ENCODE results near the gene ST3GAL5.
"Not testable (repeated sequence)": the region's sequence is repeated elsewhere in the genome, so short reads cannot be mapped to it uniquely, and the experiment has no call there.

Gene ST3GAL5

DNA sequence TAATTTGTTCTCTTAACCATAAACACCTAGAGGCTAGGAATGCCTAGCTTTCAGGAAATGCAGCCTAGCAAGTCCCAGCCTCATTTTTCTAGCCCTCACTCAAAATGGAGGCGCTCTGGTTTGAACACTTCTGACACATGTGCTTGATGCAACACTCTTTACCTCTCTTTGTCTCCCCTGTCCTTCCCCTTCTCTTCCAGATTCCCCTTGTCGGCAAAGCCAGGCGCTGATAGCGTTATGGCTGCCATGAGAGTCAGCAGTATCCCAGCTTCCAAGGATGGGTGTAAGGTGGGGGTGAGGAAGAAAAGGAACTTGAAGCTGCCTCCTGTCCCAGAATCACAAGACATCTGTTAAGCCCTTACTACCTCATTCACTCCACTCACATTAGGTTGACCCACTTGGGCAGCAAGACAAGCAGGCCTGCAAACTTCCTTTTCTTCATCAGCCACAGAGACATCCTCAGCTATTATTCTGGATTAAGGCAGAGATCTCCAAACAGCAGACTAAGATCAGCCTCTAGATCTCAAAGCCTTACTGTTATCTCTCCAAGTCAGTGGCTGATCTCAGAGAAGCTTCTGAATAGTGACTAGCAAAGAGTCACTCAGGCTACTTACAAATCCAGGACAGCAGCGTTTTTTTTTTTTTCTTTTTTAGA, 1.9 kb upstream of the ST3GAL5 start:
- peaks cover 0 to 22% (median 14%) of the 10 kb centered on the region in 11 experiments; a peak in 9 of 22 replicates for H4K20me1 ChIP-seq
- H3K4me2 ChIP-seq = peak overlapping the region; percentile 89 to 100 (median 99)
- peak overlapping the region in 7 of 11 experiments; percentile 55 to 86 (median 81); a peak in 10 of 22 replicates for H3K27ac ChIP-seq
- H3K4me3 ChIP-seq = peak overlapping the region in 2 of 10 experiments; percentile 93 to 95; a peak in 4 of 20 replicates
- no peak for TF ChIP-seq Cebpa-rat (IDR thresholded peaks at IDR 0.05)
- peaks cover 11 to 15% (median 13%) of the 10 kb centered on the region in 11 experiments for H3K9me3 ChIP-seq (replicated peaks in 1 of 11)
- H3K9ac ChIP-seq = peak overlapping the region in 3 of 11 experiments; percentile 1 to 83 (median 19); a peak in 2 of 22 replicates
- peaks cover 0 to 7% (median 0%) of the 10 kb centered on the region in 11 experiments; a peak in 3 of 22 replicates for H3K27me3 ChIP-seq
- H3K4me1 ChIP-seq = peaks cover 67 to 78% (median 74%) of the 10 kb centered on the region in 10 experiments
- H3K36me3 ChIP-seq = peaks cover 0 to 10% (median 0%) of the 10 kb centered on the region in 11 experiments; a peak in 6 of 22 replicates

DNA sequence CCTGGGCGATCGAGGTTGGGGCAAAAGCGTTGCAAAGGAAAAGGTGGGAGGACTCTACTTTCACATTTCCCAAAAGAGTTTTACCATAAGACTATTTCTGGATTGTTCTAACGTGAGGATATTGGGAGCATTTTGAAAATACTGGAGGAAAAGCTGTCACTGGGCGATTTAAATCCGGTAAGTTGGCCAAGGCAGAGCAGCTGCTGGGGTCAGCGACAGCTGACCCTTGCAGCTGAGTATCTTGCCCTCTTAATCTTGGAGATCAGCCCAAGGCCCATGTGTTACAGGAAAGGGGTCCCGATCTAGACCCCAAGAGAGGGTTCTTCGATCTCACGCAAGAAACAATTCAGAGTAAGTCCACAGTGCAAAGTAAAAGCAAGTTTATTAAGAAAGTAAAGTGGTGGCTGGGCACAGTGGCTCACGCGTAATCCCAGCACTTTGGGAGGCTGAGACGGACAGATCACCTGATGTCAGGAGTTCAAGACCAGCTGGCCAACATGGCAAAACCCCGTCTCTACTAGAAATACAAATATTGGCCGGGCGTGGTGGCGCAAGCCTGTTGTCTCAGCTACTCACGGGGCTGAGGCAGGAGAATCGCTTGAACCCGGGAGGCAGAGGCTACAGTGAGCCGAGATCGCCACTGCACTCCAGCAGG, 964 bp upstream of the ST3GAL5 start:
- H3K9ac ChIP-seq = peak overlapping the region; percentile 71 to 90 (median 81)
- no peak; a peak in 1 of 22 replicates for TF ChIP-seq Cebpa-rat (IDR thresholded peaks at IDR 0.05)
- H3K27ac ChIP-seq = peak overlapping the region; percentile 55 to 86 (median 74)
- H3K4me2 ChIP-seq = peak overlapping the region; percentile 89 to 100 (median 99)
- H3K9me3 ChIP-seq (replicated peaks in 1 of 11) = peaks cover 2 to 6% (median 4%) of the 10 kb centered on the region in 11 experiments; a peak in 21 of 22 replicates
- H3K4me1 ChIP-seq = peaks cover 67 to 80% (median 76%) of the 10 kb centered on the region in 10 experiments
- peaks cover 0 to 30% (median 14%) of the 10 kb centered on the region in 11 experiments; a peak in 11 of 22 replicates for H4K20me1 ChIP-seq
- 0 out of 22 replicates have a peak, but pooled peaks cover 0 to under 1% (median 0%) of the 10 kb centered on the region in 11 experiments for H3K36me3 ChIP-seq
- H3K27me3 ChIP-seq = peaks cover 0 to 7% (median 0%) of the 10 kb centered on the region in 11 experiments; a peak in 3 of 22 replicates
- peak overlapping the region; percentile 80 to 95 (median 85) for H3K4me3 ChIP-seq

DNA sequence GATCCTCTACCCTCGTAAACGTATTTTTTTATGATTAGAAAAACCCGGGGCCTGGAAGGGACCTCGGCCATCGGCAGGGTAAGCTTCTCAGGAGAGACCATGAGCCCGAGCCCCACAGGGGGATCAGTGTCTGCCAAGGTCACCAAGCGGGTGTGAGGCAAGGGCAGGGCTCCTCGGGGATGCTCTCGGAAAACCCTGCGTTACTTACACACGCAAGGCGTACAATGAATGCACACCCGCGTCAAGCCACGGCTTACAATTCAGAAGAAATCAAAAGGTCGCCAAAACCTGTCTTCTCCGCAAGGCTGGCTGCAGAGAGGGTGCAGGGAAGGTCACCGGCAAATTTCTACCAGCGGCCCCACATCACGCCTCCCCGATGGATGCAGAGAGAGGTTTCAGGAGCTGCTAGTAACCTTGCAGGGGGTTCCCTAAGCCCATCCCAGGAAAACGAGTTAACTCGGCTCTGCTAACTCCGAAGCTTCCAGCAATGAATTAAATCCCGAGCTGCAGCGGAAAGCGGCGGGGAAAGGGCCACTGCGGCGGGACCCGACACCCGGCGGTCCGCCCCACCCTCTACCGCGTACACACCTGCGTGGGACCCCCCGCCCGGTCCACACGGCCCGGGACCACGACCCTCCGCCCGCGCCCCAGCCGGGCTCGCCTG, 638 bp downstream of the ST3GAL5 start:
- peaks cover 0 to 8% (median 0%) of the 10 kb centered on the region in 11 experiments; a peak in 3 of 22 replicates for H3K36me3 ChIP-seq
- H4K20me1 ChIP-seq = peaks cover 0 to 45% (median 14%) of the 10 kb centered on the region in 11 experiments; a peak in 11 of 22 replicates
- H3K4me2 ChIP-seq = peak overlapping the region; percentile 89 to 100 (median 99)
- H3K9me3 ChIP-seq (replicated peaks in 1 of 11) = peaks cover 0 to 8% (median 6%) of the 10 kb centered on the region in 11 experiments; a peak in 12 of 22 replicates
- H3K27ac ChIP-seq = peak overlapping the region; percentile 48 to 86 (median 70); a peak in 21 of 22 replicates
- peak overlapping the region; percentile 71 to 90 (median 81) for H3K9ac ChIP-seq
- H3K27me3 ChIP-seq = peaks cover 0 to 7% (median 0%) of the 10 kb centered on the region in 11 experiments; a peak in 3 of 22 replicates
- H3K4me1 ChIP-seq = peaks cover 51 to 78% (median 60%) of the 10 kb centered on the region in 10 experiments
- peak overlapping the region; percentile 80 to 95 (median 85) for H3K4me3 ChIP-seq
- TF ChIP-seq Cebpa-rat (IDR thresholded peaks at IDR 0.05) = no peak

DNA sequence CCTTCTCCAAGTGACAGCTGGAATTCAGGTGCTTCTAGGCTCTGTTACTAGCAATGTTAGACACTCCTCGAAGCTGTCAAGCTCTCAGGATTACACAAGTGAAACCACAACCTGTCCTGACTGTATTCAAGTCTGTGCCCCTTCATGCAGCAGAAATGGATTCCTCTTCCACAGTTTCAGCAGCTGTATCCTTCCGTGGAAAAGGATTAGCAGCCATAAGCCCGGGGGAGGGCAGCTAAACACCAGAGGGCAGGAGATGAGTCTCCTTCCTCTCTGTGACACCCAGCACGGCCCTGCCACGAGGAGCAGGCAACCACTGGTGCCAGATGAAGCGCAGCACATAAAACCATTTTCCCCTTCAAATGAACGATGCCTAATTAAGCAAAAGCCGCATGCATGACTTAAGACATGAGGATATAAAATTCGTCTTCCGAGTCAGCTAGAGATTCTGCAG, 1.2 kb downstream of the ST3GAL5 start:
- no peak for TF ChIP-seq Cebpa-rat (IDR thresholded peaks at IDR 0.05)
- Histone ChIP-seq H3K9ac (peak overlapping the region; percentile 71 to 90 (median 81); a peak in 21 of 22 replicates), H3K4me3 (peak overlapping the region; percentile 80 to 95 (median 85)), H3K9me3 (replicated peaks in 1 of 11) (peaks cover 2 to 14% (median 11%) of the 10 kb centered on the region in 11 experiments; a peak in 18 of 22 replicates), H3K27me3 (peaks cover 0 to 7% (median 0%) of the 10 kb centered on the region in 11 experiments; a peak in 3 of 22 replicates), H3K4me2 (peak overlapping the region; percentile 89 to 100 (median 99)), H4K20me1 (peaks cover 0 to 45% (median 14%) of the 10 kb centered on the region in 11 experiments; a peak in 11 of 22 replicates), H3K36me3 (peaks cover 0 to 13% (median 0%) of the 10 kb centered on the region in 11 experiments; a peak in 4 of 22 replicates), H3K27ac (peak overlapping the region in 8 of 11 experiments; percentile 55 to 86 (median 78); a peak in 12 of 22 replicates), H3K4me1 (peaks cover 46 to 73% (median 54%) of the 10 kb centered on the region in 10 experiments)

DNA sequence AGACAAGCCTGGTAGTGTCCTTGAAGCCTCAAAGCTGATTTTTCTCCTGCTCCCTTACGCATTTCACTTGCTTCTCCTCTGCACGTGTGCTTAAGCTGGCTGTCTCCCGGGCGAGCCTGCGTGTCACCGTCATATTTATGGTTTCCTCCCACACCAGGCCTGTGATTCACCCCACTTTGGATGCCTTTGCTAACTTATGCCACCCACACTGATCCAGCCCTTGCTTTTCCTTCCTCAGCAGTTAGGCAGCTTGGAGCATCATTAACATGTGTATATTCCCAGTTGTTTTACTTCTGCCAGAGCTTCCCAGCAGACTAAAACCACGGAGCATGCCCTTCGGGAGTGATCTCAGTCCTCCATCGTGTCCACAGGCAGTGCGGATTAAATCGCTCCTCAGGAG, 2.2 kb downstream of the ST3GAL5 start:
- H3K27ac ChIP-seq = no peak overlapping the region
- H3K4me2 ChIP-seq = peak overlapping the region; percentile 89 to 100 (median 99)

DNA sequence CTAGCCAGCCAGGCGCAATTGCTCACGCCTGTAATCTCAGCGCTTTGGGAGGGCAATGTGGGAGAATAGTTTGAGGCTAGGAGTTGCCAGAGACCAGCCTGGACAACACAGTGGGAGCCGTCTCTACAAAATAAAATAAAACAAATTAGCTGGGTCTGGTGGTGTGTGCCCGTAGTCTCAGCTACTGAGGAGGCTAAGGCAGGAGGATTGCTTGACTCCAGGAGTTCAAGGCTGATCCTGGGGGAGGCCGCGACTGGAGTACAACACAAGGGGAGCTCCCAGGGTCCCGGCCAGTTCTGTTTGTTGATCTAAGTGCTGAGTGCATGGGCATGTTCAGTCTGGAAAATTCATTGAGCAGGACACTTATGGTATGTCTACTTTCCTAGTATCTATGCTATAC, 2.6 kb downstream of the ST3GAL5 start:
- Histone ChIP-seq H3K4me3 (no peak overlapping the region), H3K36me3 (peaks cover 7 to 28% (median 11%) of the 10 kb centered on the region in 11 experiments; a peak in 20 of 22 replicates), H3K4me1 (peaks cover 39 to 63% (median 47%) of the 10 kb centered on the region in 10 experiments), H3K9me3 (replicated peaks in 1 of 11) (peaks cover 17 to 28% (median 26%) of the 10 kb centered on the region in 11 experiments), H3K27me3 (peaks cover 0 to 7% (median 0%) of the 10 kb centered on the region in 11 experiments; a peak in 3 of 22 replicates), H3K9ac (peak overlapping the region in 2 of 11 experiments; percentile 31 to 86; a peak in 4 of 22 replicates), H3K4me2 (peak overlapping the region; percentile 89 to 100 (median 99); a peak in 19 of 22 replicates), H3K27ac (0 out of 22 replicates have a peak overlapping the region, but pooled peaks of 1 of the 11 experiments have one; percentile 6), H4K20me1 (peaks cover 0 to 45% (median 14%) of the 10 kb centered on the region in 11 experiments; a peak in 11 of 22 replicates)
- no peak for TF ChIP-seq Cebpa-rat (IDR thresholded peaks at IDR 0.05)

More for the DNA sequence above, 2.2 kb downstream of the ST3GAL5 start:
- peaks cover 0 to 45% (median 14%) of the 10 kb centered on the region in 11 experiments; a peak in 11 of 22 replicates for H4K20me1 ChIP-seq
- H3K4me1 ChIP-seq = peaks cover 40 to 66% (median 48%) of the 10 kb centered on the region in 10 experiments
- H3K4me3 ChIP-seq = peak overlapping the region in 5 of 10 experiments; percentile 83 to 95 (median 86); a peak in 5 of 20 replicates
- TF ChIP-seq Cebpa-rat (IDR thresholded peaks at IDR 0.05) = no peak
- H3K36me3 ChIP-seq = peaks cover 7 to 23% (median 8%) of the 10 kb centered on the region in 11 experiments; a peak in 20 of 22 replicates
- H3K9me3 ChIP-seq (replicated peaks in 1 of 11) = peaks cover 12 to 24% (median 21%) of the 10 kb centered on the region in 11 experiments
- peaks cover 0 to 7% (median 0%) of the 10 kb centered on the region in 11 experiments; a peak in 3 of 22 replicates for H3K27me3 ChIP-seq
- peak overlapping the region in 4 of 11 experiments; percentile 6 to 87 (median 84); a peak in 5 of 22 replicates for H3K9ac ChIP-seq

DNA sequence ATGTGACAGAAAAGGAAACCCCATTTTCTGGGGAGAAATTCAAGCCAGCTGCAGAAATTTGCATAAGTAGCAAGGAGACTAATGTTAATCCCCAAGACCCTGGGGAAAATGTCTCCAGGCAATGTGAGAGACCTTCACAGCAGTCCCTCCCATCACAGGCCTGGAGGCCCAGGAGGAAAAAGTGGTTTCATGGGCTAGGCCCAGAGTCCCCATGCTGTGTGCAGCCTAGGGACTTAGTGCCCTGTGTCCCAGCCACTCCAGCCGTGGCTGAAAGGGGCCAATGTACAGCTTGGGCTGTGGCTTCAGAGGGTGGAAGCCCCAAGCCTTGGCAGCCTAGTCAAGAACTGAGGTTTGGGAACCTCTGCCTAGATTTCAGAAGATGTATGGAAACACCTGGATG, 7.0 kb downstream of the ST3GAL5 start:
- Histone ChIP-seq H3K9me3 (replicated peaks in 1 of 11) (peaks cover 28 to 39% (median 34%) of the 10 kb centered on the region in 11 experiments), H3K4me1 (peaks cover 23 to 64% (median 33%) of the 10 kb centered on the region in 10 experiments), H4K20me1 (peaks cover 0 to 67% (median 8%) of the 10 kb centered on the region in 11 experiments; a peak in 11 of 22 replicates), H3K36me3 (peaks cover 7 to 36% (median 16%) of the 10 kb centered on the region in 11 experiments; a peak in 20 of 22 replicates), H3K4me3 (peak overlapping the region in 1 of 10 experiments; percentile 14; a peak in 2 of 20 replicates)
- not testable (repeated sequence) for H3K9ac ChIP-seq, H3K27me3 ChIP-seq, H3K4me2 ChIP-seq, H3K27ac ChIP-seq

DNA sequence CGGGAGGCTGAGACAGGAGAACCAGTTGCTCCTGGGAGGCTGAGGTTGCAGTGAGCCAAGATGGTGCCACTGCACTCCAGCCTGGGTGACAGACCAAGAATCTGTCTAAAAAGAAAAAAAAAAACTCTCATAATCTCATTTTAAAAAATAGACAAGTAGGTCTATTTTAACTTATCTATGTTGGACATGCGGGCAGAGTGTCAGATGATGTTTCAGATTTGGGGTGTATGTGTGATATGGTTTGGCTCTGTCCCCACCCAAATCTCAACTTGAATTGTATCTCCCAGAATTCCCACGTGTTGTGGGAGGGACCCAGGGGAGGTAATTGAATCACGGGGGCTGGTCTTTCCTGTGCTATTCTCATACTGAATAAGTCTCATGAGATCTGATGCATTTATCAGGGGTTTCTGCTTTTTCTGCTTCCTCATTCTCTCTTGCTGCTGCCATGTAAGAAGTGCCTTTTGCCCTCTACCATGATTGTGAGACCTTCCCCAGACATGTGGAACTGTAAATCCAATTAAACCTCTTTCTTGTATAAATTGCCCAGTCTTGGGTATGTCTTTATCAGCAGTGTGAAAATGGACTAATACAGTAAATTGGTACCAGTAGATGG, 8.0 kb downstream of the ST3GAL5 start:
- not testable (repeated sequence) for H3K4me3 ChIP-seq, H3K9ac ChIP-seq, H3K27ac ChIP-seq, H3K4me2 ChIP-seq, H3K27me3 ChIP-seq
- H3K36me3 ChIP-seq = peaks cover 7 to 36% (median 16%) of the 10 kb centered on the region in 11 experiments; a peak in 20 of 22 replicates
- peaks cover 21 to 64% (median 27%) of the 10 kb centered on the region in 10 experiments for H3K4me1 ChIP-seq
- H3K9me3 ChIP-seq (replicated peaks in 1 of 11) = peaks cover 28 to 39% (median 34%) of the 10 kb centered on the region in 11 experiments
- peaks cover 0 to 66% (median 0%) of the 10 kb centered on the region in 11 experiments; a peak in 7 of 22 replicates for H4K20me1 ChIP-seq

All from BLaER1 treated with 17β-estradiol and CSF1 and Interleukin-3, amounts not matched to agents 10 nM and 100 nM (cell line).